OCI-LY1 (cell line): ENCODE data around the gene GPX5.

Experiments used
- CTCF ChIP-seq: fragments of 200-600 bp; sonication (generic), shearing (Covaris generic); IDR thresholded peaks from 2 replicates; pipeline ENCODE4 v1.5.1; 2017; ENCODE audit warnings: mild to moderate bottlenecking, antibody characterized with exemption, low read length, moderate library complexity, mixed read lengths
- EZH2 ChIP-seq: fragments of 200-600 bp; sonication (generic), shearing (Covaris generic); IDR thresholded peaks from 2 replicates; pipeline ENCODE4 v1.8.0; 2017; ENCODE audit warnings: borderline replicate concordance, mixed run types, mild to moderate bottlenecking, antibody characterized with exemption, low read length, moderate library complexity, mixed read lengths

GRCh38 chr6:28485482-28485881 is 40.2 kb upstream of the GPX5 start:
- TF ChIP-seq CTCF: no peak
- no peak for TF ChIP-seq EZH2
